NCI-H1930 (cell line): ENCODE results near the gene SCAMP5.

Experiments used
- DNase-seq, 2 experiments: peaks; one replicate each; lab custom pipeline; 2025; lab: John Stamatoyannopoulos, UW

SCAMP5 gene

DNA sequence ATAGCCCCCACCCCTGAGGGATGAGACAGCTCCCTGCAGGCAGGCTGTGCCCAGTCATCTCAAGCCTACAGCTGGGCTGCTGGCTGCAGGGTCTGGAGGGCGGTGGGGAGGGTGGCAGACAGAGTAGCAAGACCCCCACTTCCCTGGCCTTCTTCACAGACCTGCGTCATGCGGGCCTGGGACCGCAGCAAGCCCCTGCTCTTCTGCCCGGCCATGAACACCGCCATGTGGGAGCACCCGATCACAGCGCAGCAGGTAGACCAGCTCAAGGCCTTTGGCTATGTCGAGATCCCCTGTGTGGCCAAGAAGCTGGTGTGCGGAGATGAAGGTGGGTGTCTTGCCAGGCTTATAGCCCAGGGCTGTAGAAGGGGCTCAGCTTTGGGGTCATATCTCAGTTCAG is 53.0 kb downstream of the SCAMP5 start:
- no peak for DNase-seq

DNA sequence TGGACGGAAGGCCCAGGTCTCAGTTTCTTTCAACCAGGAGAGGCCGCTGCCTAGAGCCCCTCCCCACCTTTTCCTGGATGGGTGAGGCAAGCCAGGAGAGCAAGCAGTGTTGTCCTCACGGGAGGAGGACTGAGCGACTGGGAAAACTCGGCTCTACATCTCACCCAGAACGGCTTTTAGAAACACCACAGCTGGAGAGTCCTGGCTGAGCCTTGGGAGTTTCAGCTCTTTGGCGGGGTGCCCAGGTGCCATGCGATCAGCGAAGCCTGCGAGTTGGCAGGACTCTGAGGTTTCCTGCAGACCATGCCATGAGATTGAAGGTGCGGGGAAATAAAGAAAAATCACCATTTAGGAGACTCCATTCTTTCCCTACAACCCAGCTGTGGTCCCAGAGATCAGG is 54.0 kb downstream of the SCAMP5 start:
- DNase-seq: no peak

DNA sequence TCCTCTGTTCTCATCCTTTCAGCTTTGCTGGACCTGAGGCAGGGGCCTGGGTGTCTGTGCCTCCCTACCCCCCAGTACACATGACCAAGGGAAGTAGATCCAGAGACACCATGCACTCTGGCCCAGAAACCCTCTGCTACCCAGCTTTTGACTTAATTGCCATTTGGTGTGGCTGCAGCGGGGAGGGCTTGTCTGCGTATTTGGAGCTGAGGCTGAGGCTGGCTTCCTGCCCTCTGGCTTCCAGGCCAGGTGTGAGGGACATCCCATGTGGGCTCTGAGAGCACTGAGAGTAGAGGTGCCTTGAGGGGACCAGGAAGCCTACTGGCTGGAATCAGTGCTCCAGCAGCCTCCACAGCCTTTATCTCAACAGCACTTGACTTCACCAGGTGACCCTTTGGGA is 54.9 kb downstream of the SCAMP5 start:
- DNase-seq: no peak

- no peak for DNase-seq
These were observed 55.8 kb downstream of the SCAMP5 start for GRCh38 chr15:75051191-75051608.

- DNase-seq: no peak
These were observed 56.3 kb downstream of the SCAMP5 start for GRCh38 chr15:75051711-75052110.

GRCh38 chr15:75052972-75053747 is 57.8 kb downstream of the SCAMP5 start:
- no peak for DNase-seq

GRCh38 chr15:75053748-75054125 is 58.4 kb downstream of the SCAMP5 start:
- DNase-seq: no peak

- DNase-seq: no peak
These were observed 59.0 kb downstream of the SCAMP5 start for GRCh38 chr15:75054172-75054897.

DNA sequence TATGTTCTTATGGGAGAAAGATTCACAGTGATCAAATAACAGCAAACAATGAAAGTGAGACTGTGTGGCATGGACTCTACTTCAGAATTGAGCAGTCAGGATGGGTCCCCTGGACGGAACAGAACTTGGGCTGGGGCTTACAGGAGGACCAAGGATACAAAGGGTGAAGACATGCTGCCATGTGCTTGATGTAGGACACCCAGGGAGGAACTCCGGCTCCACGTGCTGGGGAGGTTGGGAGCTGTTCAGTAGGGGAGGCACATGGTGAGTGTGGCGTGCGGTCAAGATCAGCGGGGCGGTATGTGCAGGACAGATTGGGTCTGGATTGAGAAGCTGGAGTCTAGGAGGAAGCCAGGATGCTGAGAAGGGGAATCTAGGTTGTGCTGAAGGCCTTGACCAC is 60.7 kb downstream of the SCAMP5 start:
- DNase-seq: no peak

- no peak for DNase-seq
These were observed 63.0 kb downstream of the SCAMP5 start for GRCh38 chr15:75058127-75058905.

GRCh38 chr15:75059607-75060006 is 64.2 kb downstream of the SCAMP5 start:
- no peak for DNase-seq

DNA sequence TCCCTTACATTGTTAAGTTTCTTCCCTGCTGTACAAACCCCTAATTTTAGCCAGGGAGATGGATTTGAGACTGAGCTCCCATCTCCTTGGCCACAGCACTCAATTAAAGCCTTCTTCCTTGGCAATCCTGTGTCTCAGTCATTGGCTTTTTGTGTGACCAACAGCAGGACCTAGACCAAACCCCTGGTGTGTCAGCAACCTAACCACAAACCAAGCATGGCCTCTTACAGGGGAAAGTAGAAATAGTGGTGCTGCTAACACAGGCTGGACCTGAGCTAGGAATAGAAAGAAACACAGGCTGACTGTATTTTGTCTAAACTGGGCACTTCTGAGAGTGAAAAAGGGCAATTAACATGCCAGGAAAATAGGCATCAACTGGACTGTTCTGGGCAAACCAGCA is 65.9 kb downstream of the SCAMP5 start:
- DNase-seq: no peak

GRCh38 chr15:75062706-75063105 is 67.3 kb downstream of the SCAMP5 start:
- no peak for DNase-seq

GRCh38 chr15:75063338-75063737 is 68.0 kb downstream of the SCAMP5 start:
- DNase-seq: no peak

- no peak for DNase-seq
These were observed 68.5 kb downstream of the SCAMP5 start for GRCh38 chr15:75063889-75064288.

DNA sequence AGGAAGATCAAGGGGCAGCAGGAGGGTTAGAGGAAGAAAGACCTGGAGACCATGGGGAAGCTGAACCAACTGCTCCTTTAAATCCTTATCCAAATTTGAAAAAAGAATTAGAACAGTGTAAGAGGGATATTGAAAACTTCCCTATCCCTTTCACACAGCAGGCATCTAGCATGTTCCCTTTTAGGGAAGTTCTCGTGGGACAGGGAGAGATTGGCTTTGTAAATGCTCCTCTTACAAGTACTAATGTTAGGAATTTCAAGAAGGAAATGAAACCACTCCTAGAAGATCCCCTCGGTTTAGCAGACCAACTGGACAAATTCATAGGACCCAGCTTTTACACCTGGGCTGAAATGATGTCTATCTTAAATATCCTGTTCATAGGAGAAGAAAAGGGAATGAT is 69.5 kb downstream of the SCAMP5 start:
- DNase-seq: no peak

- peak; percentile 16 to 40 for DNase-seq
These were observed 70.1 kb downstream of the SCAMP5 start for GRCh38 chr15:75065467-75065850.

GRCh38 chr15:75065851-75066509 is 70.6 kb downstream of the SCAMP5 start:
- no peak for DNase-seq

- no peak for DNase-seq
These were observed 71.9 kb downstream of the SCAMP5 start for GRCh38 chr15:75067123-75067830.

- DNase-seq: no peak
These were observed 73.4 kb downstream of the SCAMP5 start for GRCh38 chr15:75068748-75069147.

GRCh38 chr15:75069301-75069925 is 74.0 kb downstream of the SCAMP5 start:
- no peak for DNase-seq
